GM21576 (cell line): ENCODE results near the gene ZMAT5.
"Not testable (repeated sequence)": the region's sequence is repeated elsewhere in the genome, so short reads cannot be mapped to it uniquely, and the experiment has no call there.

ENCODE experiments used
- ATAC-seq: cut with Tn5 transposase; IDR thresholded peaks from one replicate; pipeline ENCODE4 v1.9.1; 2021; ENCODE audit warnings: mild to moderate bottlenecking, moderate library complexity; ENCODE audit not compliant: unreplicated experiment

Gene ZMAT5

GRCh38 chr22:29754658-29755395 lies 12.0 kb downstream of the ZMAT5 start:
- not testable (repeated sequence) for ATAC-seq

GRCh38 chr22:29753808-29754657 lies 12.8 kb downstream of the ZMAT5 start:
- no peak for ATAC-seq

- ATAC-seq = no peak
Observed at GRCh38 chr22:29751669-29752068, 15.1 kb downstream of the ZMAT5 start.

GRCh38 chr22:29750559-29751538 lies 16.0 kb downstream of the ZMAT5 start:
- no peak for ATAC-seq

GRCh38 chr22:29750029-29750428 lies 16.8 kb downstream of the ZMAT5 start:
- no peak for ATAC-seq

GRCh38 chr22:29748248-29748893 lies 18.4 kb downstream of the ZMAT5 start:
- no peak for ATAC-seq

GRCh38 chr22:29747832-29748231 lies 19.0 kb downstream of the ZMAT5 start:
- ATAC-seq = no peak

- no peak for ATAC-seq
Observed at GRCh38 chr22:29744902-29745301, 21.9 kb downstream of the ZMAT5 start.

- ATAC-seq = no peak
Observed at GRCh38 chr22:29742326-29742725, 24.5 kb downstream of the ZMAT5 start.

- no peak for ATAC-seq
Observed at GRCh38 chr22:29741926-29742325, 24.9 kb downstream of the ZMAT5 start.

- no peak for ATAC-seq
Observed at GRCh38 chr22:29740216-29740615, 26.6 kb downstream of the ZMAT5 start.

- no peak for ATAC-seq
Observed at GRCh38 chr22:29739346-29739875, 27.4 kb downstream of the ZMAT5 start.

GRCh38 chr22:29738118-29738815 lies 28.5 kb downstream of the ZMAT5 start:
- no peak for ATAC-seq

GRCh38 chr22:29737251-29738117 lies 29.3 kb downstream of the ZMAT5 start:
- no peak for ATAC-seq

- no peak for ATAC-seq
Observed at GRCh38 chr22:29735416-29735815, 31.4 kb downstream of the ZMAT5 start.

- ATAC-seq = no peak
Observed at GRCh38 chr22:29734838-29735237, 32.0 kb downstream of the ZMAT5 start.

- no peak for ATAC-seq
Observed at GRCh38 chr22:29734406-29734805, 32.4 kb downstream of the ZMAT5 start.

GRCh38 chr22:29733362-29734201 lies 33.2 kb downstream of the ZMAT5 start:
- no peak for ATAC-seq
